Thyroid gland (tissue), 4 donors: ENCODE results near the gene CTNNA2.

Source experiments
- POLR2A ChIP-seq, 2 donors: fragments of 450-650 bp; IDR thresholded peaks; one replicate each; pipeline ENCODE4 v1.6.1; 2017; ENCODE audit warnings: antibody characterized with exemption in 2 of 2, mild to moderate bottlenecking in 2 of 2, moderate library complexity in 1 of 2
- TF ChIP-seq, protein P1 (sequence below), 6 experiments: fragments of 200-600 bp in 3 of 6; fragments of 450-650 bp in 3 of 6; sonication (generic) in 3 of 6; IDR thresholded peaks; one replicate each; pipeline ENCODE4 v1.5.1; 2016 to 2019; ENCODE audit warnings: antibody characterized with exemption in 6 of 6, mild to moderate bottlenecking in 2 of 6, inconsistent platforms in 1 of 6, moderate library complexity in 1 of 6

DNA sequence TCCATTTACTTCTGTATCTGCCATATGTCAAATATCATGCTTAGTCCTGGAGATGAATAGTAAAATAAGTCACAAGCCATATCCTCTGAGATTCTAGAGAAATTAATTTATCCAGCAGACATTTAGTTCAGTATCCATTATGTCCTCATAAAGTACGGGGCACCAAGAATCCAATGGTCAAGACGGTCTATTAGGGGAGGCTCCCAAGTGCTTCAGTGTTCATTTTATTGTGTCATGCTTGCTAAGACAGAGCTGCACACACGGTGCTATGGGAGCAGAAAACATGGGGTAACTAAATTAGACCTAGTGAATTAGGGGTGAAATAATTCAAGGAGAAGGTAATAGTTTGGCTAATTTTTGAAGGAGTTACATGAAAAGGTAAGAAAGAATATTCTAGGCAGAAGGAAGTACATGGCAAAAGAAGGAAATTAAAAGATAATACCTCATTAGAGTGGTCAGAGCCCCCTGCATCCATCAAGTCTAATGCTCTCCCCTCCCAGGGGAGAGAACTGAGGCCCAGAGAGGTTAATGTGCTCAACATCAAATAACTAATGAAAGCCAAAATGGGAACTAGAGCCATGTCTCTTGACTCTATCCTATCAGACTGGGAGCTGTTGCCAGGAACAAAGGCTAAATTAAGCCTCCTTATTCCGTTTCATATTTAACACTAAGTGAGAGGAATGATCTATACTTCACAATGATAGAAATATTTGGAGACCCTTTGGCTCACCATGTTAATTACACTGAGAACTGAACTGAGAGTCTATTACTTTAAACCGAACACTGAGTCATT, 433.0 kb downstream of the CTNNA2 start:
- TF ChIP-seq, protein P1, sequence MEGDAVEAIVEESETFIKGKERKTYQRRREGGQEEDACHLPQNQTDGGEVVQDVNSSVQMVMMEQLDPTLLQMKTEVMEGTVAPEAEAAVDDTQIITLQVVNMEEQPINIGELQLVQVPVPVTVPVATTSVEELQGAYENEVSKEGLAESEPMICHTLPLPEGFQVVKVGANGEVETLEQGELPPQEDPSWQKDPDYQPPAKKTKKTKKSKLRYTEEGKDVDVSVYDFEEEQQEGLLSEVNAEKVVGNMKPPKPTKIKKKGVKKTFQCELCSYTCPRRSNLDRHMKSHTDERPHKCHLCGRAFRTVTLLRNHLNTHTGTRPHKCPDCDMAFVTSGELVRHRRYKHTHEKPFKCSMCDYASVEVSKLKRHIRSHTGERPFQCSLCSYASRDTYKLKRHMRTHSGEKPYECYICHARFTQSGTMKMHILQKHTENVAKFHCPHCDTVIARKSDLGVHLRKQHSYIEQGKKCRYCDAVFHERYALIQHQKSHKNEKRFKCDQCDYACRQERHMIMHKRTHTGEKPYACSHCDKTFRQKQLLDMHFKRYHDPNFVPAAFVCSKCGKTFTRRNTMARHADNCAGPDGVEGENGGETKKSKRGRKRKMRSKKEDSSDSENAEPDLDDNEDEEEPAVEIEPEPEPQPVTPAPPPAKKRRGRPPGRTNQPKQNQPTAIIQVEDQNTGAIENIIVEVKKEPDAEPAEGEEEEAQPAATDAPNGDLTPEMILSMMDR (IDR thresholded peaks at IDR 0.05): no peak
- TF ChIP-seq POLR2A (IDR thresholded peaks at IDR 0.05): no peak
